ENCODE results near the gene NR1H2. TPM values are rescaled to one million over a fixed set of nuclear protein-coding genes. Genes with fewer than 3 reads are reported as not detected.
A peak's percentile ranks its signal among the peaks of the same experiment; 100 is the strongest.

The NR1H2 gene
- total RNA-seq, 4 donors from 2014 or later = 45.3 to 115 (median 61.4) TPM

GRCh38 chr19:50377051-50377461, 799 bp downstream of the NR1H2 start:
- Histone ChIP-seq H3K36me3 (no peaks in the 10 kb centered on the region), H3K27ac (peak overlapping the region; percentile 98 to 100), H3K9me3 (no peaks in the 10 kb centered on the region), H3K4me3 (peak overlapping the region; percentile 91 to 98), H3K4me1 (no peaks in the 10 kb centered on the region), H3K27me3 (no peaks in the 10 kb centered on the region)
- intact Hi-C loops (cut with DNase I; ENCODE audit: low total_unique reads) = loop anchor here (10.0 kb wide), 1 partner anchor 408 kb away; no protein-coding TSS in a partner anchor
- TF ChIP-seq CTCF (IDR thresholded peaks at IDR 0.05) = no peak
- no peak for TF ChIP-seq POLR2A (IDR thresholded peaks at IDR 0.05)
- peak; percentile 46 to 51 for DNase-seq

- Histone ChIP-seq H3K36me3 (no peaks in the 10 kb centered on the region), H3K4me1 (no peaks in the 10 kb centered on the region), H3K27me3 (no peaks in the 10 kb centered on the region), H3K4me3 (peak overlapping the region in 1 of 2 donors; percentile 91), H3K9me3 (no peaks in the 10 kb centered on the region), H3K27ac (peak overlapping the region in 1 of 2 donors; percentile 100)
- no peak for DNase-seq
- intact Hi-C loops (cut with DNase I; ENCODE audit: low total_unique reads) = loop anchor here (10.0 kb wide), 1 partner anchor 407 kb away; no protein-coding TSS in a partner anchor
- TF ChIP-seq POLR2A (IDR thresholded peaks at IDR 0.05) = no peak
- no peak for TF ChIP-seq CTCF (IDR thresholded peaks at IDR 0.05)
Measured at GRCh38 chr19:50377517-50377916, 1.3 kb downstream of the NR1H2 start.

GRCh38 chr19:50378169-50378862, 2.1 kb downstream of the NR1H2 start:
- Histone ChIP-seq H3K4me1 (no peaks in the 10 kb centered on the region), H3K27ac (no peak overlapping the region), H3K36me3 (no peaks in the 10 kb centered on the region), H3K9me3 (no peaks in the 10 kb centered on the region), H3K4me3 (no peak overlapping the region), H3K27me3 (no peaks in the 10 kb centered on the region)
- intact Hi-C loops (cut with DNase I; ENCODE audit: low total_unique reads) = loop anchor here (10.0 kb wide), 1 partner anchor 406 kb away; no protein-coding TSS in a partner anchor
- TF ChIP-seq POLR2A (IDR thresholded peaks at IDR 0.05) = no peak
- no peak for TF ChIP-seq CTCF (IDR thresholded peaks at IDR 0.05)
- DNase-seq = no peak

GRCh38 chr19:50378863-50379236, 2.6 kb downstream of the NR1H2 start:
- no peak for DNase-seq
- Histone ChIP-seq H3K9me3 (no peaks in the 10 kb centered on the region), H3K4me1 (no peaks in the 10 kb centered on the region), H3K27ac (no peak overlapping the region), H3K4me3 (no peak overlapping the region), H3K27me3 (no peaks in the 10 kb centered on the region), H3K36me3 (no peaks in the 10 kb centered on the region)
- intact Hi-C loops (cut with DNase I; ENCODE audit: low total_unique reads) = loop anchor here (10.0 kb wide), 1 partner anchor 406 kb away; no protein-coding TSS in a partner anchor
- TF ChIP-seq CTCF (IDR thresholded peaks at IDR 0.05) = no peak
- no peak for TF ChIP-seq POLR2A (IDR thresholded peaks at IDR 0.05)

- Histone ChIP-seq H3K4me1 (no peaks in the 10 kb centered on the region), H3K9me3 (no peaks in the 10 kb centered on the region), H3K27ac (no peak overlapping the region)
Measured at GRCh38 chr19:50379602-50380001, 3.3 kb downstream of the NR1H2 start.

More at GRCh38 chr19:50379602-50380001, 3.3 kb downstream of the NR1H2 start:
- Histone ChIP-seq H3K27me3 (no peaks in the 10 kb centered on the region), H3K36me3 (no peaks in the 10 kb centered on the region), H3K4me3 (no peak overlapping the region)
- intact Hi-C loops (cut with DNase I; ENCODE audit: low total_unique reads) = loop anchor here (10.0 kb wide), 1 partner anchor 405 kb away; no protein-coding TSS in a partner anchor
- DNase-seq = no peak
- no peak for TF ChIP-seq POLR2A (IDR thresholded peaks at IDR 0.05)
- no peak for TF ChIP-seq CTCF (IDR thresholded peaks at IDR 0.05)

Measured in uterus (tissue), 4 donors.